Liver (tissue), 9 donors: Measurements from ENCODE around the gene PKD1. TPM values are rescaled to one million over a fixed set of nuclear protein-coding genes. Genes with fewer than 3 reads are reported as not detected.
A peak's percentile ranks its signal among the peaks of the same experiment; 100 is the strongest.

ENCODE experiments used
- DNase-seq: peaks from one replicate; pipeline ENCODE4 v3.0.0-alpha.2; 2017; ENCODE audit warnings: low spot score
- H3K27ac ChIP-seq, 2 donors: one replicate each; pipeline ENCODE4 v1.7.0; 2013; ENCODE audit warnings: inconsistent platforms in 2 of 2, low read length in 2 of 2, control low read depth in 1 of 2, low read depth in 1 of 2, mild to moderate bottlenecking in 1 of 2
- H3K27me3 ChIP-seq, 4 donors: one replicate each; pipeline versions ENCODE4 v1.6.1 to v1.7.0; 2013; ENCODE audit warnings: low read length in 3 of 4, inconsistent platforms in 1 of 4, mild to moderate bottlenecking in 1 of 4, moderate library complexity in 1 of 4; ENCODE audit not compliant: control insufficient read depth in 4 of 4, insufficient read depth in 4 of 4
- H3K36me3 ChIP-seq, 4 donors: one replicate each; pipeline versions ENCODE4 v1.6.1 to v1.7.0; 2013; ENCODE audit warnings: low read length in 3 of 4, mild to moderate bottlenecking in 3 of 4, low read depth in 1 of 4, moderate library complexity in 1 of 4; ENCODE audit not compliant: control insufficient read depth in 4 of 4, insufficient read depth in 3 of 4
- H3K4me1 ChIP-seq, 4 donors: one replicate each; pipeline versions ENCODE4 v1.6.1 to v1.7.0; 2013; ENCODE audit warnings: low read length in 3 of 4, mild to moderate bottlenecking in 3 of 4, moderate library complexity in 1 of 4; ENCODE audit not compliant: control insufficient read depth in 4 of 4, insufficient read depth in 4 of 4
- H3K4me3 ChIP-seq, 3 donors: one replicate each; pipeline versions ENCODE4 v1.6.1 to v1.7.0; 2013; ENCODE audit warnings: low read length in 3 of 3, control low read depth in 1 of 3, low read depth in 1 of 3, mild to moderate bottlenecking in 1 of 3
- H3K9ac ChIP-seq, 2 donors: one replicate each; pipeline ENCODE4 v1.7.0; 2013; ENCODE audit warnings: low read length in 2 of 2, mild to moderate bottlenecking in 2 of 2, moderate library complexity in 2 of 2, control low read depth in 1 of 2, low read depth in 1 of 2
- H3K9me3 ChIP-seq, 4 donors: one replicate each; pipeline versions ENCODE4 v1.6.1 to v1.7.0; 2013; ENCODE audit warnings: low read length in 3 of 4; ENCODE audit not compliant: control insufficient read depth in 4 of 4
- ATF3 ChIP-seq: IDR thresholded peaks from 2 replicates; pipeline ENCODE4 v1.6.1; 2016; ENCODE audit warnings: antibody characterized with exemption
- CTCF ChIP-seq: fragments of 150-350 bp; IDR thresholded peaks from 2 replicates; pipeline ENCODE4 v1.5.1; 2017; ENCODE audit warnings: improper control_type of control experiment, low read depth, low read length; ENCODE audit not compliant: missing input control
- EGR1 ChIP-seq, 2 donors: IDR thresholded peaks; 2 replicates each; pipeline ENCODE4 v1.6.1; 2016 to 2018; ENCODE audit warnings: antibody characterized with exemption in 2 of 2, low read depth in 2 of 2
- FOXA2 ChIP-seq: IDR thresholded peaks from 2 replicates; pipeline ENCODE4 v1.6.1; 2016; ENCODE audit warnings: antibody characterized with exemption
- GABPA ChIP-seq, 2 donors: IDR thresholded peaks in 1 of 2; conservative IDR thresholded peaks in 1 of 2; 2 replicates each; pipeline ENCODE4 v1.6.1; 2016; ENCODE audit warnings: antibody characterized with exemption in 2 of 2, mild to moderate bottlenecking in 1 of 2, moderate library complexity in 1 of 2
- HNF4A ChIP-seq, 2 donors: conservative IDR thresholded peaks; 2 replicates each; pipeline ENCODE4 v1.6.1; 2016; ENCODE audit warnings: antibody characterized with exemption in 2 of 2, mild to moderate bottlenecking in 2 of 2
- HNF4G ChIP-seq: IDR thresholded peaks from 2 replicates; pipeline ENCODE4 v1.6.1; 2016; ENCODE audit warnings: antibody characterized with exemption
- JUND ChIP-seq, 2 donors: IDR thresholded peaks; 2 replicates each; pipeline ENCODE4 v1.6.1; 2016; ENCODE audit warnings: antibody characterized with exemption in 2 of 2
- MAX ChIP-seq: IDR thresholded peaks from 2 replicates; pipeline ENCODE4 v1.6.1; 2016; ENCODE audit warnings: antibody characterized with exemption
- NR2F2 ChIP-seq: IDR thresholded peaks from 2 replicates; pipeline ENCODE4 v1.6.1; 2016; ENCODE audit warnings: antibody characterized with exemption
- RAD21 ChIP-seq, 2 donors: IDR thresholded peaks; 2 replicates each; pipeline ENCODE4 v1.6.1; 2016; ENCODE audit warnings: antibody characterized with exemption in 2 of 2, mild to moderate bottlenecking in 2 of 2
- RXRA ChIP-seq, 2 donors: IDR thresholded peaks; 2 replicates each; pipeline ENCODE4 v1.6.1; 2017 to 2018; ENCODE audit warnings: antibody characterized with exemption in 2 of 2, mild to moderate bottlenecking in 1 of 2
- SP1 ChIP-seq: IDR thresholded peaks from 2 replicates; pipeline ENCODE4 v1.6.1; 2018; ENCODE audit warnings: antibody characterized with exemption, mild to moderate bottlenecking
- ZBTB33 ChIP-seq: IDR thresholded peaks from 2 replicates; pipeline ENCODE4 v1.6.1; 2016; ENCODE audit warnings: antibody characterized with exemption
- WGBS: extraction: QIAGEN DNeasy Blood & Tissue Kit; methylation state at CpG from one replicate; pipeline ENCODE4 v1.1.7; 2013; 5-methylcytosine and 5-hydroxymethylcytosine counted together
- polyA plus RNA-seq, 2 donors: library from polyadenylated mRNA; stranded (reverse) in 1 of 2; unstranded in 1 of 2; fragments of 200-250 nt in 1 of 2; fragments of >200 nt in 1 of 2; fragmentation: Nextera tagmentation in 1 of 2; extraction: Ambion mirVana in 1 of 2; gene quantifications; one replicate each; pipeline versions ENCODE4 v1.2.1 to v1.2.3, GENCODE V29; 2013 to 2015
- total RNA-seq, 2 donors: library from RNA; depleted of rRNA; stranded (reverse); fragments of >200 nt; gene quantifications; one replicate each; pipeline ENCODE4 v1.2.3, GENCODE V29; 2014
- donor health status: healthy.
- donor health status: healthy.
- donor health status: healthy.
- donor health status: healthy.
- donor health status: healthy.

Gene PKD1
- total and polyA plus RNA-seq, 4 donors = 8.0 to 58.4 (median 25.6) TPM

- no peak for TF ChIP-seq RXRA (IDR thresholded peaks at IDR 0.05)
- TF ChIP-seq ATF3 = no peak
- TF ChIP-seq NR2F2 = no peak
- TF ChIP-seq HNF4A (conservative IDR thresholded peaks at IDR 0.05) = peak; percentile 6 to 26
- no peak for TF ChIP-seq MAX
- TF ChIP-seq CTCF = no peak
- TF ChIP-seq ZBTB33 = no peak
- Histone ChIP-seq H3K4me3 (no peak overlapping the region), H3K36me3 (peaks cover 0 to 5% (median under 1%) of the 10 kb centered on the region in 4 donors), H3K4me1 (peaks cover 16 to 78% (median 64%) of the 10 kb centered on the region in 4 donors), H3K9me3 (no peaks in the 10 kb centered on the region), H3K27me3 (no peaks in the 10 kb centered on the region), H3K27ac (peak overlapping the region; percentile 18 to 38), H3K9ac (peak overlapping the region in 1 of 2 donors; percentile 54)
- no peak for DNase-seq
- WGBS = 28% methylated on average over 18 of the region's 18 CpGs
These were observed 14.9 kb upstream of the PKD1 start for GRCh38 chr16:2150418-2151187.

- peak overlapping the region in 2 of 3 donors; percentile 48 to 57 for H3K4me3 ChIP-seq
- H3K27me3 ChIP-seq = no peaks in the 10 kb centered on the region
- no peak for DNase-seq
- peak overlapping the region in 1 of 2 donors; percentile 15 for H3K9ac ChIP-seq
- peak overlapping the region in 1 of 2 donors; percentile 18 for H3K27ac ChIP-seq
- peaks cover 16 to 76% (median 64%) of the 10 kb centered on the region in 4 donors for H3K4me1 ChIP-seq
- H3K36me3 ChIP-seq = peaks cover 0 to 5% (median under 1%) of the 10 kb centered on the region in 4 donors
- WGBS = 45% methylated on average over 24 of the region's 24 CpGs
- no peaks in the 10 kb centered on the region for H3K9me3 ChIP-seq
- TF ChIP-seq FOXA2 = no peak
- no peak for TF ChIP-seq EGR1 (IDR thresholded peaks at IDR 0.05; ENCODE audit: low read depth in 2 of 2)
- TF ChIP-seq GABPA (IDR thresholded peaks at IDR 0.05 in 1 of 2, conservative IDR thresholded peaks at IDR 0.05 in 1 of 2) = no peak
- no peak for TF ChIP-seq JUND (IDR thresholded peaks at IDR 0.05)
- TF ChIP-seq RAD21 (IDR thresholded peaks at IDR 0.05) = no peak
- no peak for TF ChIP-seq HNF4A (conservative IDR thresholded peaks at IDR 0.05)
- TF ChIP-seq SP1 = no peak
- no peak for TF ChIP-seq CTCF
- TF ChIP-seq ATF3 = no peak
- no peak for TF ChIP-seq HNF4G
- TF ChIP-seq MAX = no peak
- TF ChIP-seq ZBTB33 = no peak
These were observed 14.1 kb upstream of the PKD1 start for GRCh38 chr16:2149630-2150417.
